Muscle of back (tissue), 11 donors: Measurements from ENCODE around the gene FAM107B. TPM values are rescaled to one million over a fixed set of nuclear protein-coding genes. Genes with fewer than 3 reads are reported as not detected.
"Not testable (repeated sequence)": the region's sequence is repeated elsewhere in the genome, so short reads cannot be mapped to it uniquely, and the experiment has no call there.

Source experiments
- DNase-seq, 3 donors: peaks; one replicate each; pipeline versions ENCODE4 v3.0.0 to v3.0.0-alpha.2; 2013
- polyA plus RNA-seq, 10 donors: library from polyadenylated mRNA; unstranded; fragments of 120-200 nt; gene quantifications; one replicate each; pipeline ENCODE4 v1.2.1, GENCODE V29; 2013; ENCODE audit not compliant: insufficient read length in 10 of 10

FAM107B gene
- polyA plus RNA-seq, 10 donors = 17.8 to 30.9 (median 23.3) TPM

- DNase-seq = peak in 1 of 3 donors; percentile 27
These were observed 139.5 kb downstream of the FAM107B start for GRCh38 chr10:14635043-14635710.

- DNase-seq = not testable (repeated sequence)
These were observed 140.1 kb downstream of the FAM107B start for GRCh38 chr10:14634572-14634971.

GRCh38 chr10:14625765-14626525, 148.8 kb downstream of the FAM107B start:
- DNase-seq = no peak

- DNase-seq = peak; percentile 40 to 67 (median 59)
These were observed 149.5 kb downstream of the FAM107B start for GRCh38 chr10:14625192-14625631.

DNA sequence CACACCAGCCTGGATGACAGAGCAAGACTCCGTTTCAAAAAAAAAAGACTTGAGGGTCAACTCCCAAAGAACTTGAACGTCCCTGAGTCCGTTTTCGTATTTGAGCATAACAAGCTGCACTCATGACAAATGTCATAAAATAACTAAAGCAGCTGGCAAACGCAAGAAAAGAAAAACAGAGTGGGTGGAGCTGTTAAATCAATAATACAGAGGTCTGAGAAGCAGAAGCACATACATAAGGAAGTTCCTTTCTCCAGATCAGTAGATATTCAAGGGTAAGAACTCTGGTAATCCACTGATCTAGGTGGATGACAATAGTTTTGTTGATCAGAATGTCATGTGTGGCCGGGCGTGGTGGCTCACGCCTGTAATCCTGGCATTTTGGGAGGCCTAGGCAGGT, 150.1 kb downstream of the FAM107B start:
- DNase-seq = no peak

GRCh38 chr10:14623931-14624330, 150.8 kb downstream of the FAM107B start:
- no peak for DNase-seq

DNA sequence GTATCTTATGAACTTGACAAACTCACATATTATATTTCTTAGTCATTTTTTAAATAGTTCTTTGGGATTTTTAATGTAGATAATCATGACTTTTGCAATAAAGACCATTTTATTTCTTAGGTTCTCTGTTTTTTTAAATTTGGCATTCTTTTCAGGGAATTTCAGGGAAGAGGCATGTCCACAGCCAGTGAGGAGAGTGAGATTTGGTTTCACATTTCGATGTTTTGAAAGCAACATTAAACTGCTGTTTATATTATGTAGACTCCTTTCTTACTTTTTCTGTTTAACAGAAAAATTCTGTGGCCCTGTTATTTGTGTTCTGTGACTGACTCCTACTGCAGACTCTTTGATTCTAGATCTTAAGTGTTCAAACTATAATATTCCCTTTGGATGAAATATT, 153.7 kb downstream of the FAM107B start:
- DNase-seq = no peak

DNA sequence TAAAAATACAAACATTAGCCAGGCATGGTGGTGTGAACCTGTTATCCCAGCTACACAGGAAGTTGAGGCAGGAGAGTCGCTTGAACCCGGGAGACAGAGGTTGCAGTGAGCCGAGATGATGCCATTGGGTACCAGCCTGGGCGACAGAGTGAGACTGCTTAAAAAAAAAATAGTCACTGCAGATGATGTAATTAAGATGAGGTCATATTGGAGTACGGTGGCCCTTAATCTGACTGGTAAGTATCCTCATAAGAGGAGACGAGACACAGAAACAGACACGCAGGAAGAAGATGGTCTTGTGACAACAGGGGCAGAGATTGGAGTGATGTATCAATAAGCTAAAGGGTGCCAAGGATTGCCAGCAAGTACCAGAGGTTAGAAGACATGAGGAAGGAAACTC, 156.0 kb downstream of the FAM107B start:
- no peak for DNase-seq

GRCh38 chr10:14617852-14618251, 156.8 kb downstream of the FAM107B start:
- DNase-seq = no peak

- no peak for DNase-seq
These were observed 157.6 kb downstream of the FAM107B start for GRCh38 chr10:14616955-14617730.

- DNase-seq = no peak
These were observed 158.2 kb downstream of the FAM107B start for GRCh38 chr10:14616465-14616864.

- DNase-seq = no peak
These were observed 161.1 kb downstream of the FAM107B start for GRCh38 chr10:14613588-14613920.

DNA sequence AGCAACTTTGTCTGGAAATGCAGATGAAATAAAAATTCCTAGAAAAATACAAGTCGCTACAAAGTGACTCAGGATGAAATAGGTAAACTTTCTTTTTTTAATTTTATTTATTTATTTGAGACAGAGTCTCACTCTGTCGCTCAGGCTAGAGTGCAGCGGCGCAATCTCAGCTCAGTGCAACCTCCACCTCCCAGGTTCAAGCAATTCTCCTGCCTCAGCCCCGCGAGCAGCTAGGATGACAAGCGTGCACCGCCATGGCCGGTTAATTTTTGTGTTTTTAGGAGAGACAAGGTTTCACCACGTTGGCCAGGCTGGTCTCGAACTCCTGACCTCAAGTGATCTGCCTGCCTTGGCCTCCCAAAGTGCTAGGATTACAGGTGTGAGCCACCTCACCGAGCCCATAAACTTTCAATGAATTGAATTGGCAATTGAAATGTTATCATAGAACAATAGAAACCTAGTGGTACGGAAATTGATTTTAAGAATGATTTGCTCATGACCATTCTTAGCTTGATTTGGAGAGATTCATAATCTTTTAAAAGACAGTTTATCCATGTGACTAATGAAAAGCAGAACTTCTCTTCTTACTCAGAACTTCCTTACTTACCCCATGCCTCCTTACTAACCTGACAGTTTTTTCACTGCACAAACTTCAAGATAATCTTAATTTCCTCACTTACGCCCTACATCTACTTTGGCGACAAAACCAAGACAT, 161.7 kb downstream of the FAM107B start:
- DNase-seq = no peak

- DNase-seq = no peak
These were observed 162.6 kb downstream of the FAM107B start for GRCh38 chr10:14611968-14612693.

DNA sequence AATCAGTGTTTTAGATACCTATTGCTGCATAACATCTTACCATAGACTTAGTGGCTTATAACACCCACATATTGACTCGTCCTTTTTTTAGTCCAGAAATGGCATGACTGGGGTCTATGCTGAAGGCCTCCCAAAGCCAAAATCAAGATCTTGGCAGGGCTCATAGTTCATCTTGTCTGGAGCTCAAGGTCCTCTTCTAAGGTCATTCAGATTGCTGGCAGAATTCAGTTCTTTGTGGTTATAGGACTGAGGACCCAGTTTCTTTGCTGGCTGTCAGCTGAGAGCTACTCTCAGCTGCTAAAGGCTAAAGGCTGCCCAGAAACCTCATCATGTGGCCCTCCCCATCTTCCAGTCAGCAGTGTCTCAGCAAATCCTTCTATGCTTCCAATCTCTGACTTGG, 165.5 kb downstream of the FAM107B start:
- no peak for DNase-seq

- DNase-seq = peak; percentile 43 to 54 (median 51)
These were observed 166.2 kb downstream of the FAM107B start for GRCh38 chr10:14608381-14609001.

DNA sequence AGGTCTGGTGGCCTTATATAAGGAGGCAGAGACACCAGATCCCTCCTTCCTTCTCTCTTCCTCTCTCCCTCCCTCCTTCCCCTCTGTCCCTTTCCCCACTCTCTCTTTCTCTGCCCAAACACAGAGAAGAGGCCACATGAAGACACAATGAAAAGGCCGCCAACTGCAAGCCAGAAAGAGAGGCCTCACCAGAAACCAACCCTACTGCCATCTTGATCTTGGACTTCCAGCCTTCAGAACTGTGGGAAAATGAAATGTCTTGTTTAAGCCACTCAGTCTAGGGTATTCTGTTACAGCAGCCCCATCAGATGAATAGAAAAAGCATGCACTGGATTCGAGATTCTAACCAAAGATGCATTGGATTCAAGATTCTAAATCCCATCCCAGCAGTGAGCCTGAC, 168.1 kb downstream of the FAM107B start:
- DNase-seq = no peak

DNA sequence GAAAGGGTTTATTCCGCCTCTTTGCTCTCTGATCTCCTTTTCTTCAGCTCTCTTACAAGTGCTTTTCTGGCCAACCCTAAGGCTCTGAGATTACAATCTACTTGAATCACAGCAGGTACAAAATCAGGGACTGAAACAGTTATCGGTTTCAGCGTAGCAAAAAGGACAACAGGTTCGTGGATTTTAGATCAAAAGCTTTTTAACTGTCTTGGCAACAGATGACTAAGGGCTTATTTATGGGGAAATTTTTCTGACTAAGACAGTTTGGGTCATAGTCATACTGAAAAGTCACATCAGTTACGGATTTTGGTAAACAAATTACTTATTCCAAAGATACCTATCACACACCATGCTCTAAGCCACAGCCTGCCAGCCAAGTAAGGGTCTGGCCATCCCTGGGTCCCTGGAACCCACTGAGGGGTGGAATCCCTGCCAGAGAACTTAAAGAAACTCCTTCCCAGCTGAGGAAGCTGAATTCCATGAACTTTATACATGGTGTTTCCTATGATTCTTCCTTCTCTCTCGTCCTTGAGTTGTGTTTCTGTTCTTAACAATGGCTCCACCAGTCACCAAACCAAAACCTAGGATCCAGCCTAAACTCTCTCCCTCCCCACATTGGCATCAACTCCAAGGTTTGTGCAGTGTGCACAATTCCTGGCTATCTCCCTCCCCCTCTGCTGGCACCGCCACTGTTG, 169.3 kb downstream of the FAM107B start:
- no peak for DNase-seq

DNA sequence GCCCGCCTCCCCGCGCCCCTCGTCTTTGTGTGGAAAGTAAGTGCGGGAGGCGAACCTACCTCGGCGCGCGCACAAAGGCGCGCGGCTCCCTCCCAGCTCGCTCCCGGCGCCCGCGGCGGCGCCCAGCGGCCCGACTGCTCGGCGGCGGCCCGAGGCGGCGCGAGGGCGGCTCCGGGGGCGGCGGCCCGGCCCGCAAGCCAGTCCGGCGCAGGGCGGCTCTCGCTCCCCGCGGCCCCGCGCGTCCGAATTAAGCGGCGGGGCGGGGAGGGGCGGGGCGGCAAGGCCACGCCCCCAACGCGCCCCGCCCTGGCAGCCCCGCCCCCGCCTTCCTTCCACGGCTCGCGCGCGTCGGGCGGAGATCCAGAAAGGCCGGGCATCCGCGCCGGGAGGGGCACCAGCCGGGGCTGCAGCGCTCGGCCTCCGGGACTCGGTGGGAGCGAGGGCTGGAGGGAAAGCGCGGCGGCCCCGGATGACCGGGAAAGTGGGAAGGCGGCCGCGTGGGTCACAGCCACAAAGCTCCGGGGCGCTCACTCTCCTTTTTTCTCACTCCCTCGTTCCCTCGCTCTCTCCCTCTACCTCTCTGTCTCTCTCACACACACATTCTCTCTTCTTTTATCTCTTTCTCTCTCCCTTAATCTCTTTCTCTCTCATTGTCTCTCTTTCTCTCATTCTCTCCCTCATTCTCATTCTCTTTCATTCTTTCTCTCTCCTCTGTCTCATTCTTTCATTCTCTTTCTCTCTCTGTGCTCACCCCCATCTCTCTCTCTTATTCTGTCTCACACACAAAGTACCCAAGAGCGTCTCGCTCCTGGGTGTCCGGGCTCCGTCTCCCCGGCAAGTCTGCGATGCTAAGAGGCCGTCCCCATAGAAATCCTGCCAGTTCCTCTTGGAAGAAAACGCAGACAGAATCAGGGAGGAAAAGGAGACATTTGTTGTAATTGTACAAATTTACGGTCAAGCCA, 170.2 kb downstream of the FAM107B start:
- DNase-seq = peak; percentile 78 to 85 (median 80)
